GM18907 (cell line): ENCODE measurements around the gene CCN5.
"Not testable (repeated sequence)": the region's sequence is repeated elsewhere in the genome, so short reads cannot be mapped to it uniquely, and the experiment has no call there.

Experiments used
- ATAC-seq: cut with Tn5 transposase; IDR thresholded peaks from one replicate; pipeline ENCODE4 v1.9.1; 2021; ENCODE audit warnings: mild to moderate bottlenecking, moderate library complexity; ENCODE audit not compliant: unreplicated experiment

CCN5 gene, protein sequence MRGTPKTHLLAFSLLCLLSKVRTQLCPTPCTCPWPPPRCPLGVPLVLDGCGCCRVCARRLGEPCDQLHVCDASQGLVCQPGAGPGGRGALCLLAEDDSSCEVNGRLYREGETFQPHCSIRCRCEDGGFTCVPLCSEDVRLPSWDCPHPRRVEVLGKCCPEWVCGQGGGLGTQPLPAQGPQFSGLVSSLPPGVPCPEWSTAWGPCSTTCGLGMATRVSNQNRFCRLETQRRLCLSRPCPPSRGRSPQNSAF

GRCh38 chr20:44714701-44715498 lies at the start of gene CCN5:
CCN5 (plus strand) TSS chr20:44715369; CDS start chr20:44715391, 22 bp downstream.
- ATAC-seq, result no peak

DNA sequence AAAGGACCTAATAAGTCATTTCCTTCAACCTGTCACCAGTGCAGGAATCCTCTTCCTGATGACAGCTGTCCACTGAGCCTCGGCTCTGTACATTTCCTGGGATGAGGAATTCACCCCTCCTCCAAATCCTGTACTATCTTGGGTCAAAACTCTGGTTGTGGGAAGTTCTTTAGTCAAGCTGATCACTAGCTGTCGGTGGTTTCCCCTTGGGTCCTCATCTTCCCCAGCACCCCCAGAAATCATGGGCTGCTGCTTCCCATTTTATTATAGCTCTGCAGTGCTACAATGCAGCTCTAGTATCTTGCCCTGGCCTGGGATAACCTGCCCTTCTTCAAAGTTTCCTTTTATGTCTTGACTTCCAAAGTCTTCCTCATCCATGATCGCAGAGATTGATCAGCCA lies 49.1 kb upstream of the CCN5 start:
- no peak for ATAC-seq

DNA sequence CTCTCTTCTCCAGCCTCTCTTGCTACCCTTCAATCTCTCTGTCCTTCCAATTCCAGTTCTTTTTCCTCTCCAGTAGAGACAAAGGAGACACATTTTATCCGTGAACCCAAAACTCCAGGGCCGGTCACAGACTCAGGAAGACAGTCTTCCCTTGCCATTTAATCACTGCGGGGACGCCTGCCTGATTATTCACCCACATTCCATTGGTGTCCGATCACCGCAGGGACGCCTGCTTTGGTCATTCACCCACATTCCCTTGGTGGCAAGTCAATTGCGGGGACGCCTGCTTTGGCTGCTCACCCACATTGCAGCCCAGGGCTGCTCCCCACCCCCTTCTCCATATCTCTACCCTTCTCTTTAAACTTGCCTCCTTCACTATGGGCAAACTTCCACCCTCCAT lies 44.3 kb upstream of the CCN5 start:
- not testable (repeated sequence) for ATAC-seq

DNA sequence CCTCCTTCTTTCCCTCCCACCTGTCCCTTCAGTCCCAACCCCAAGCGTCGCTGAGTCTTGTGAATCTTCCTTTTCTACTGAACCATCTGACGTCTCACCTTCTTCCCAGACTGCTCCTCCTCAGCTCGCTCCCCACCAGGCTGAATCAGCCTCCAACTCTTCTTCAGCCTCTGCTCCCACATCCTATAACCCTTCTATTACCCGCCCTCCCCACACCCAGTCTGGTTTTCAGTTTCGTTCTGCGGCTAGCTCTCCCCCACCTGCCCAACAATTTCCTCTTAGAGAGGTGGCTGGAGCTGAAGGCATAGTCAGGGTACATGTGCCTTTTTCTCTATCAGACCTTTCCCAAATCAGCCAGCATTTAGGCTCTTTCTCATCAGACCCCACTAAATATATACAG lies 43.6 kb upstream of the CCN5 start:
- ATAC-seq, result not testable (repeated sequence)

DNA sequence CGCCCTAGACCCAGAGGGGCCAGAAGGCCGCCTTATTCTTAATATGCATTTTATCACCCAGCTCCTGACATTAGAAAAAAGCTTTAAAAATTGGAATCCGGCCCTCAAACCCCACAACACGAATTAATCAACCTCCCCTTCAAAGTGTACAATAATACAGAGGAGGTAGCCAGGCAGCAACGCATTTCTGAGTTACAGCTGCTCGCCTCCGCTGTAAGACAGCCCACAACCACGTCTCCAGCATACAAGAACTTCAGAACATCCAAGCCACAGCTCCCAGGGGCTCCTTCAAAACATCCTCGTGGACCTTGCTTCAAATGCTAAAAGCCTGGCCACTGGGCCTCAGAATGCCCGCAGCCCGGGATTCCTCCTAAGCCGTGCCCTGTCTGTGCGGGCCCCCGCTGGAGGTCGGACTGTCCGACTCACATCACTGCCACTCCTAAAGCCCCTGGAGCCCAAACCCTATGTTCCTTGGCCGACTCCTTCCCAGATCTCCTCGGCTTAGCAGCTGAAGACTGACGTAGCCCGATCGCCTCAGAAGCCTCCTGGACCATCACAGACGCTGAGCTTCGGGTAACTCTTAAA lies 42.8 kb upstream of the CCN5 start:
- ATAC-seq, result not testable (repeated sequence)

- no peak for ATAC-seq
These were observed 36.9 kb upstream of the CCN5 start for GRCh38 chr20:44678242-44678641.

GRCh38 chr20:44678990-44679611 lies 36.1 kb upstream of the CCN5 start:
- no peak for ATAC-seq

GRCh38 chr20:44681796-44682566 lies 33.2 kb upstream of the CCN5 start:
- ATAC-seq, result no peak

GRCh38 chr20:44683263-44684046 lies 31.7 kb upstream of the CCN5 start:
- ATAC-seq, result no peak

DNA sequence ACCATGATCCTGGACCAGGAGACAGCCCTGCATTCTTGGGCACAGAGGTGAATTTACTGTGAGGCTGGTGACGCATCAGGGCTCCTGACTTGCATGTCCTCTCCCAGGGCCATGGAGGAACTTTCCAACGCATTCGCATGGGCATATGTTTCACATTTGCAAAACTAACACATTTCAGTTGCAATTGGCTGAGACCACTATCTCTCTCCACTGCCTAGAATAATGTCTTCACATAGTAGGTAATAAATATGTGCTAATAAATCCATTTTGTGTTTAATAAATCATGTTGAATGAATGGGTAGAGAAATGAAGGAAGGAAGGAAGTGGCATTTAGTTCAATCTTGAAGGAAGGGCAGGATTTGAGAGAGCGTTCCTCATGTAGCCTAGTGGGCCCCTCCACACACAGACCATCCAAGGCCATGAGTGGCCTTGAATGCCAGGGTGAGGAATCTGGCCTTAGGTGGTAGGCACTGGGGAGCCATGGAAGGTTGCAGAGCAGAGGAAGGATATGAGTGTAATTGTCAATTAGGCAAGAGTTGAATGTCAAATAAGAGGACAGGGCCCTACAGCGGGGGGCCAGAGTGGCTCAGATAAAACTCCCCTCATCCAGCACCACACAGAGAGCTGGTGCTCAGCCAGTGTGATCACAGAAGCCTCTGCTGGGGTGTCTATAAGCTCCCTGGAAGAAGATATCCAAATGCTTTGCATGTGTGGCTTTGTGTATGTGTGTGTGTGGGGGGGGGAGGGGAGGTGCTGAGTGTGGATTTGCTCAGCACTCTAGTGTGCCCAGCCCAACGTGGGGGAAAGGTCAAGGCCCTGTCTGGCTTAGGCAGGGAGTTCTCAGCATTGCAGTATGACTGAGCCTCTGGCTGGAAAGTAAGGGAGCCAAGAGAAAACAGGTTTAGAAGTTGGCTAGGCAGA lies 30.9 kb upstream of the CCN5 start:
- ATAC-seq, result no peak

DNA sequence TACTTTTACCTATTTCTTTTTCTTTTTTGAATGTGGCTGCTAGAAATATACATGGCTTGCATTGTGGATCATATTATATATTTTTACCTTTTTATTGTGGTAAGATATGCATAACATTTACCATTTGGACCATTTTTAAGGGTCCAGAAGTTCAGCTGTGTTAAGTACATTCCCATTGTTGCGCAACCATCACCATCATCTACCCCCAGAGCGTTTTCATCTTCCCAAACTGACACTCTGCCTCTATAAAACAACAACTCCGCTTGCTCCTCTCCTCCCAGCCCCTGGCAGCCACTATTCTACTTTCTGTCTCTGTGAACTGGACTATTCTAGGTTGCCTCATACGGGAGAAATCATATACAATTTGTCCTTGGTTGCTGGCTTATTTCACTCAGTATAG lies 28.2 kb upstream of the CCN5 start:
- ATAC-seq, result no peak

- no peak for ATAC-seq
These were observed 27.0 kb upstream of the CCN5 start for GRCh38 chr20:44688053-44688625.

- no peak for ATAC-seq
These were observed 25.4 kb upstream of the CCN5 start for GRCh38 chr20:44689809-44690208.

- ATAC-seq, result no peak
These were observed 24.3 kb upstream of the CCN5 start for GRCh38 chr20:44690781-44691423.

- ATAC-seq, result no peak
These were observed 23.4 kb upstream of the CCN5 start for GRCh38 chr20:44691424-44692423.

DNA sequence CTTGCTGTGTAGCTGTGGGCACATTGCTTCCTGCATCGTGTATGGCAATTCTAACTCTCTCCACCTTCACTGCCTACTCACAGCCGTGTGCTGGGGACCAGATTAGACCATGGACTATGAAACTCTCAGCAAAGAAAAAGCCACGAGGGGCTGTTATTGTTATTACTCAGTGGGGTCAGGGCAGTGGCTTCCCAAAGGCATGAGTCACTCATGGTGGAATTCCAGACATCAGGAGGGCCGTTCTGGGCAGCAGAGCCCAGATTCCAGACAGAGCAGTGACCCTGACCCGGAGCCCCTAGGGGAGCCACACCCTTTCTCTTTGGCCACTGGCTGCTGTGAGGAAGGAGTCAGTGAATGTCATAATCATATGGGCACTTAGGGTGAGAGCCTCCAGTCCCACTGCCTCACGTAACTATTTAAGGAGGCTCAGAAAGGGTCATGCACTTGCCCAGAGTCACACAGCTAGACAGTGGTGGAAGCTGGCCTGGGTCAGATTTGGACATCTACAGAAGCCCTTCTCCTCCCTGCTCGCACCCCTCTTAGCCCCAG lies 22.2 kb upstream of the CCN5 start:
- ATAC-seq, result no peak

DNA sequence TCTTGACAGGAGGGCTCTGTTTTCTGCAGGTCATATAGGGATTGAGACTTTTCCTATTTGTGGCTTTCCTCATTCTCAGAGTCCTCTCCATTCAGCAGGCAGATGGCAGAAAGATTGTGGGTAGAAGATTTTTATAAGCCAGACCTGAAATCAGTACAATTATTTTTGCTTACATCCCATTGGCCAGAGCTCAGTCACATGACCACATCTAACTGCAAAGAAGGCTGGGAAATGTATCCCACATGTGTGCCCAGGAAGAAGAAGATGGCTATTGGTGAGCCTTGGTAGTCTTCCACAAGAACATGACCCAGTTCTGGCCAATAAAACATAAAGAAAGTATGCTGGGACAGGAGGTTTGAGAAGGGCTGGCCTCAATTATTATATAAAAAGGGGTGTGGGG lies 21.5 kb upstream of the CCN5 start:
- ATAC-seq, result no peak
